ENCODE measurements around the gene TPRG1. TPM values are rescaled to one million over a fixed set of nuclear protein-coding genes. Genes with fewer than 3 reads are reported as not detected.

The TPRG1 gene
- total RNA-seq, 1 donor from 2014 or later: 0.71 TPM

DNA sequence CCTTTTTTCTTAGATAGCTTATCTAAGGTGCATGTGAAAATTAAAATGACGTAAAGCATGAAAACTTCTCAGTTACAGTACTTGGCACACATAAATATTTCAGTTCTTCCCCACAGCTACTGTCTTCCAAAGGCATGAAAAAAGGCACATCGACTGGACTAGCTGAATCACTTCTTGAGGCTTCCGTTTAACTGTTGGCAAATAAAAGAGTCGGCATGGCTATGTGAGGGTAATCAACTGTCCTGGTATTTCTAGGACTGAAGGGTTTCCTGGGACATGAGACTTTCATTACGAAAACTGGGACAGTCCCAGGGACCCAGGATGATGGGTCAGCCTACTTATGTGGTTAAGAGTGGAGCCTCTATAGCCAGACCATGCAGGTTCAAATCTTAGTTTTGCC, 168.2 kb downstream of the TPRG1 start:
- Histone ChIP-seq H3K4me1 (peaks cover 8% of the 10 kb centered on the region), H3K36me3 (no peaks in the 10 kb centered on the region), H3F3A (ENCODE audit: low read depth) (no peaks in the 10 kb centered on the region), H4K20me1 (ENCODE audit: low read depth) (no peaks in the 10 kb centered on the region), H2AFZ (replicated peaks) (no peak overlapping the region), H3K27me3 (no peaks in the 10 kb centered on the region), H3K4me2 (no peak overlapping the region), H3K9me3 (ENCODE audit: low read depth) (no peaks in the 10 kb centered on the region), H3K9ac (no peak overlapping the region), H3K4me3 (no peak overlapping the region), H3K27ac (no peak overlapping the region), H3K79me2 (ENCODE audit: low read depth) (no peaks in the 10 kb centered on the region)
- Mint-ChIP-seq H3K4me1 (no peaks in the 10 kb centered on the region), H3K4me3 (no peak overlapping the region), H3K27ac (no peak overlapping the region), H3K9me3 (no peaks in the 10 kb centered on the region), H3K36me3 (no peaks in the 10 kb centered on the region), H3K27me3 (ENCODE audit: insufficient read depth, low read depth) (no peaks in the 10 kb centered on the region)
- DNase-seq (ENCODE audit: low spot score): no peak
- TF ChIP-seq, protein P1, sequence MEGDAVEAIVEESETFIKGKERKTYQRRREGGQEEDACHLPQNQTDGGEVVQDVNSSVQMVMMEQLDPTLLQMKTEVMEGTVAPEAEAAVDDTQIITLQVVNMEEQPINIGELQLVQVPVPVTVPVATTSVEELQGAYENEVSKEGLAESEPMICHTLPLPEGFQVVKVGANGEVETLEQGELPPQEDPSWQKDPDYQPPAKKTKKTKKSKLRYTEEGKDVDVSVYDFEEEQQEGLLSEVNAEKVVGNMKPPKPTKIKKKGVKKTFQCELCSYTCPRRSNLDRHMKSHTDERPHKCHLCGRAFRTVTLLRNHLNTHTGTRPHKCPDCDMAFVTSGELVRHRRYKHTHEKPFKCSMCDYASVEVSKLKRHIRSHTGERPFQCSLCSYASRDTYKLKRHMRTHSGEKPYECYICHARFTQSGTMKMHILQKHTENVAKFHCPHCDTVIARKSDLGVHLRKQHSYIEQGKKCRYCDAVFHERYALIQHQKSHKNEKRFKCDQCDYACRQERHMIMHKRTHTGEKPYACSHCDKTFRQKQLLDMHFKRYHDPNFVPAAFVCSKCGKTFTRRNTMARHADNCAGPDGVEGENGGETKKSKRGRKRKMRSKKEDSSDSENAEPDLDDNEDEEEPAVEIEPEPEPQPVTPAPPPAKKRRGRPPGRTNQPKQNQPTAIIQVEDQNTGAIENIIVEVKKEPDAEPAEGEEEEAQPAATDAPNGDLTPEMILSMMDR (IDR thresholded peaks at IDR 0.05): no peak
- TF ChIP-seq EZH2 (IDR thresholded peaks at IDR 0.05) (no peak), EZH2phosphoT487 (IDR thresholded peaks at IDR 0.05) (no peak)

DNA sequence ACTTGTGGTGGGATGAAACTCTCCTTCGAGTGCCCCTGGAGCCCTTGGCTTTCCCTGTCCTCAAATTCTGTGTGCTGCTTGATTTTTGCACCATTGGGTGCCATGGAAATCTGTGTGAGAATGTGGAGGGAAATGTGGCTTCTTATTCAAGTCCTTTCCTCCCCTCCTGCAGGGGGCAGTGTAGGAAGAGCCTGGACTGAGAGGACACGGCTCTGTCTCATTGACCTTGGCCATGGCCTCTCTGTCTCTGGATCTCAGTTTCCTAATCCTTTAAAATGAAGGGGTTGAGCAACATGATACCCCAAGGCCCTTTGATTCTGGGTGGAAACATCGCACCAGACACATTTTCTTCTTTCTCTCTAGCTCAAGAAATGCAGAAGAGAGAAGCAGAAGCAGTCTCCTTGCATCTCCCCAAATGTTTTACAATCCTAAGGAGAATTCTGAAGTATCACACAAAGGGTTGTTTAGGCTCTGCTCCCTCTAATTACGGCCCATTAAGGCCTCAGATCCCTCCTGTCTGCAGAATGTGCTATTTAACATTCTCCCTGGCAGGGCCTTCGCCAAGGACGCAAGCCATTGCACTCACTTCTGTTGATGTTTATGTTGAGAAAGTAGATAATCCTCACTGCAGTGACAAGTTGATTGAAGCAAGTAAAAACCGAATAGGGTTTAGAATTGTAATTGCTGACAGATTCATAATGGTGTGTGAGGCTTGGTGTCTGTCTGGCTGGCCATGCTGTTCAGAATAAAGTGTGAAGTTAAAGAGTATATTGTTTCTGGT, 169.1 kb downstream of the TPRG1 start:
- H3K27me3 ChIP-seq: no peaks in the 10 kb centered on the region
- H4K20me1 ChIP-seq (ENCODE audit: low read depth): no peaks in the 10 kb centered on the region
- peaks cover 12% of the 10 kb centered on the region for H3K4me1 ChIP-seq
- H3K27me3 Mint-ChIP-seq (ENCODE audit: insufficient read depth, low read depth): no peaks in the 10 kb centered on the region
- H3K4me1 Mint-ChIP-seq: no peaks in the 10 kb centered on the region
- no peak overlapping the region for H3K4me2 ChIP-seq
- no peaks in the 10 kb centered on the region for H3K79me2 ChIP-seq (ENCODE audit: low read depth)
- H3K9me3 Mint-ChIP-seq: no peaks in the 10 kb centered on the region
- H3K36me3 Mint-ChIP-seq: no peaks in the 10 kb centered on the region
- H3K9me3 ChIP-seq (ENCODE audit: low read depth): no peaks in the 10 kb centered on the region
- H2AFZ ChIP-seq (replicated peaks): no peak overlapping the region
- H3K4me3 ChIP-seq: no peak overlapping the region
- no peak overlapping the region for H3K4me3 Mint-ChIP-seq
- H3K36me3 ChIP-seq: no peaks in the 10 kb centered on the region
- no peaks in the 10 kb centered on the region for H3F3A ChIP-seq (ENCODE audit: low read depth)
- no peak for TF ChIP-seq EZH2phosphoT487 (IDR thresholded peaks at IDR 0.05)
- TF ChIP-seq, protein P1 (IDR thresholded peaks at IDR 0.05): peak; percentile 53
- no peak overlapping the region for H3K27ac Mint-ChIP-seq
- peak; percentile 36 for DNase-seq (ENCODE audit: low spot score)
- no peak overlapping the region for H3K9ac ChIP-seq
- H3K27ac ChIP-seq: no peak overlapping the region

DNA sequence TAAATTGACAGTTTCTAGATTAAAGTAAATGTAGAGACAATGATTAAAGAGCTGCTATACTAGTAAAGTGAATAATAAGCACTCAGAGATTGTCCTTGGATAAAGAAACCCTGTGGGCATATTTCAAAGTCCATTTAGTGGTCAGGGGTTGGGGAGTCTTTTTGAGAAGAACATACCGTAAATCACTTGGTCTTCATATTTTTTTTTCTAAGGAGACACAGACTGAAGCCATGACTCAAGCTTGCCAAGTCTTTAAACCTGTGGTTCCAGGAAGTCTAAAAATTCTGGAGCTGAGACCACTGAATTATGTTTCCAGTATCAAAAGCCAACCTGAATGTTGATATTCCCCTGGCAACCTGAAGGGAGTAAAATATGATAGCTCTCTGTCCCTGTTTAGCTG, 171.0 kb downstream of the TPRG1 start:
- Histone ChIP-seq H2AFZ (replicated peaks) (no peak overlapping the region), H3K9ac (no peak overlapping the region), H3K4me2 (no peak overlapping the region), H3K79me2 (ENCODE audit: low read depth) (no peaks in the 10 kb centered on the region), H3K36me3 (no peaks in the 10 kb centered on the region), H3K4me3 (no peak overlapping the region), H4K20me1 (ENCODE audit: low read depth) (no peaks in the 10 kb centered on the region), H3F3A (ENCODE audit: low read depth) (no peaks in the 10 kb centered on the region), H3K27ac (no peak overlapping the region), H3K9me3 (ENCODE audit: low read depth) (no peaks in the 10 kb centered on the region), H3K4me1 (peaks cover 12% of the 10 kb centered on the region), H3K27me3 (no peaks in the 10 kb centered on the region)
- no peak for DNase-seq (ENCODE audit: low spot score)
- TF ChIP-seq EZH2phosphoT487 (IDR thresholded peaks at IDR 0.05): no peak
- TF ChIP-seq EZH2 (IDR thresholded peaks at IDR 0.05): no peak
- TF ChIP-seq, protein P1 (IDR thresholded peaks at IDR 0.05): no peak
- no peak overlapping the region for H3K27ac Mint-ChIP-seq
- H3K4me3 Mint-ChIP-seq: no peak overlapping the region
- no peaks in the 10 kb centered on the region for H3K9me3 Mint-ChIP-seq
- H3K4me1 Mint-ChIP-seq: no peaks in the 10 kb centered on the region
- no peaks in the 10 kb centered on the region for H3K27me3 Mint-ChIP-seq (ENCODE audit: insufficient read depth, low read depth)
- no peaks in the 10 kb centered on the region for H3K36me3 Mint-ChIP-seq

All from neural progenitor cell (in vitro differentiated cells).